GM21786 (cell line): ENCODE measurements around the gene MATN4.

Experiments
- ATAC-seq: cut with Tn5 transposase; IDR thresholded peaks from one replicate; pipeline ENCODE4 v1.9.1; 2021; ENCODE audit not compliant: unreplicated experiment

The MATN4 gene

GRCh38 chr20:45254383-45255262 is 53.5 kb downstream of the MATN4 start, which contains the start of gene SLPI:
Gene SLPI (minus strand): TSS chr20:45254564. CDS start chr20:45254543, 21 bp downstream.
- ATAC-seq: no peak

- no peak for ATAC-seq
These were observed 54.8 kb downstream of the MATN4 start for GRCh38 chr20:45253261-45253660.

- ATAC-seq: no peak
These were observed 56.1 kb downstream of the MATN4 start for GRCh38 chr20:45251884-45252560.

- no peak for ATAC-seq
These were observed 59.5 kb downstream of the MATN4 start for GRCh38 chr20:45248609-45249008.

GRCh38 chr20:45247865-45248264 is 60.2 kb downstream of the MATN4 start:
- no peak for ATAC-seq

- no peak for ATAC-seq
These were observed 62.0 kb downstream of the MATN4 start for GRCh38 chr20:45246109-45246508.
